NCI-H510A (cell line): ENCODE data around the gene C15orf39.
"Not testable (repeated sequence)": the region's sequence is repeated elsewhere in the genome, so short reads cannot be mapped to it uniquely, and the experiment has no call there.

Experiments
- DNase-seq: peaks from one replicate; lab custom pipeline; 2025; lab: John Stamatoyannopoulos, UW

C15orf39 gene

DNA sequence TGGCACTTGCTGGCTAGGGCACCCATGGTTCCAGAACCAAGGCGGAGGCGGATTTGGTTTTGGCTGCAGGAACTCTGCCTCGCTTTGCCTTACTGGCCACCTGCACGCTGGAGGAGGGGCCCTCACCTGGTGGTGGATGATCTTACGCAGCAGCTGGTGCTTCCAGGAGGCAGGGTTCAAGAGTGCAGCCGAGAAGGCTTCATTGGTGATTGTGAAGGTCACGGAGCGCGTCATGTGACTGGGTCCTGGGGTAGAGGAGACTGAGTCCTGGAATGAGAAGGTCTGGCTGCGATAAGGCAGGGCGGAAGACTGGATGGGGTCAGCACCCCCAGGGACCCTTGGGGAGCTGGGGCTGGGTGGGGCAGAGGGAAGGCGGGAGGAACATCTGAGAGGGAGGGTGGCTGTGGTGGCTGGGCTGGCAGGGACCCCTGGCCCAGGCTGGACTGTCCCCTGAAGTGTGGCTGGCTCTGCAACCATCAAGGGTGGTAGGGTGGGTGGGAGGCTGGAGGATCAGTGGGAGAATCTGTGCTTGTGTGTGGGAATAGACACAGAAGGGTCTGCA is 30.7 kb downstream of the C15orf39 start:
- no peak for DNase-seq

DNA sequence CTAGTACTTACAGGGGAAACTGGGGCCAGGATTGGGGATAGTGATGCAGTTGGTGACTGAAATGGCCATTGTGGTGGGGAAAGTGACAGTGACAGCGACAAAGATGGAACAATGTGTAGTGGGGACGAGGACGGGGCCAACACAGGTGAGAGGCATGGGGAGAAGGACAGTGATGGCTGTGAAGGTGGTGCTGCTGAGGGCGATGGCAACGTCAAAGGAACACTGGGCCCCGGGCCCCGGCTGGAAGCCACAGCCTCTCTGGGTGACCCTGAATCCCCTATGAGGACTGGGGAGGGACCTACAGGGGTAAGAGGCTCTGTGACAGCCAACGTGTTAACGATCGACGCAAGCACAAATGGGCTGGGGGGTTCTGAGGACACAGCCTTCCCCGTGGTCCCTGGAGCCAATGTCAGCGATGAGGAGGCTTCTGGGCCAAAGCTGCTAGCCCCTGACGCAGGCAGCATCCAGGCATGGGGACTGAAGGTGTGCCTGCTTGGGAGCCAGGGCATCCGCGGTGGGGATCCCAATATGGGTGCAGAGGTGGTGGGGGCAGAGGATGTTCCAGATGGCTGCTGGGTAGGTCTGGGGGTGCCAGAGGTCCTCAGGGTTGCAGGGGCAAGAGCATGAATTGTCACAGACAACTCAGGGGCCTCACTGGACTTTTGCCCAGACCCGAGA is 31.3 kb downstream of the C15orf39 start:
- DNase-seq, result no peak

- DNase-seq, result no peak
Measured at GRCh38 chr15:75233504-75234190, 32.0 kb downstream of the C15orf39 start.

GRCh38 chr15:75234191-75234810 is 32.6 kb downstream of the C15orf39 start:
- no peak for DNase-seq

DNA sequence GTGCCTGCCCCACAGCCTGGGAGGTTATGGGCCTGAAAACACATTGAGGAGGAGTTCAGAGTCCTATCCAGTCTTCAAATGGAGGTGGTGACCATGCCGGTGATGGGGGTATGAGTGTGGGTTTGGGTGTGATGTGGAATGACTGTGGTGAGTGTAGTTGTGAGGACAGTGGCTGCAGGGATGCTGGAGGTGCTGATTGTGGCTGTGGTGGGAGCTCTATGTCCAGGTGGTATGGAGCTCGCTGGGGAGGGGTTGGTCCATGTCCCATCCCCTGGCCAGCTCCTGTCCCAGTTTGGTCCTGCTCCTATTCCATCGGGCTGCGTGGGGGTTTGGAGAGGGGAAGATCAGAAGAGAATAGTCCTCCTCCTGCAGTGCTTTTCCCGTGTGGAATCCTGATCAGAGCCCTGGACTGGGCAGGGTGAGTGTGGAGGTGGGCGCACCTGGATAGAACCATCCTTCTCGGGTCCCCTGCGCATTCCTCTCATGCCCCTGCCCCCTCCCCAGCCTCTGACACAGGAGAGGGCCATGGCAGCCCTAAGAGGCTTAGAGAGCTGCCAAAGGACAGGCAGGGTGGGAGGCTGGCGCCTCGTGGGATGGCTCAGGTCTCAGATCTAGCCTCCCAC is 33.5 kb downstream of the C15orf39 start:
- DNase-seq, result no peak

GRCh38 chr15:75235760-75236729 is 34.4 kb downstream of the C15orf39 start:
- DNase-seq, result no peak

- DNase-seq, result no peak
Measured at GRCh38 chr15:75237316-75237982, 35.8 kb downstream of the C15orf39 start.

DNA sequence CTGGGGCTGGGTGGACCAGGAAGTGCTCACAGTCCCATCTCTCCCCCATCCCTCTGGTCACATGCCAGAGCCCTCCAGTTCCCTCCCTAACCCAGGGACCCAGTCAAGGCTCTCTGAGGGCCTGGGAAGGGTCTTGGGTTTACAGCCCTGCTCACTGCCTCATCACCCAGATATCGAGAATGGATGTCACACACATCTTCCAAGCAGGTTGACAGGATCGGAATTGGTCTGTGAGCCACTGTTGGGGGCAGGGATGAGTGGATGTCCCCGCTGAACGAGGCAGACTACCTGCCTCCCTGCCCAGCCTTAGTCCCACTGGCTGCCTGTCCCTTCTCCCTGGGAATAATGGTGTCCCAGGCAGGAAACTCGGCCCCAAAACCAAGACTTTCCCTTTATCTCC is 36.5 kb downstream of the C15orf39 start:
- DNase-seq, result no peak

DNA sequence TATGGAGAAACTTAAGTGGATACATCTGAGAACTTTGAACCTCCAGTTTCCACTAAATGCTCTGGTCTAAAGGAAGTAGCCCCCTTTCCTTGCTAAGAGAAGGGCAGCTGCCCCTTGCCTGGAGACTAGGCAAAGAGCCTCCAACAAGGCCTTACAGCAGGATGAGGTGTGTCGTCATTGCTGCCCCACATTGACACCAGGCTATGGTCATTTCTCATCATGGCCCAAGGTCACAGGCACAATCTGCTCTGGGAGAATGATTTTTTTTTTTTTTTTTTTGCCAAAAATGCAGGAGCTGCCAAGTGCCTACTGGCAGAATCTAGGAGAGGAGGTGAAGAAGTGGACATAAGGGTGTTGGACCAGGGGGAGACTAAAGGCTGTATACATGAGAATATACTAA is 44.1 kb downstream of the C15orf39 start:
- DNase-seq, result not testable (repeated sequence)

DNA sequence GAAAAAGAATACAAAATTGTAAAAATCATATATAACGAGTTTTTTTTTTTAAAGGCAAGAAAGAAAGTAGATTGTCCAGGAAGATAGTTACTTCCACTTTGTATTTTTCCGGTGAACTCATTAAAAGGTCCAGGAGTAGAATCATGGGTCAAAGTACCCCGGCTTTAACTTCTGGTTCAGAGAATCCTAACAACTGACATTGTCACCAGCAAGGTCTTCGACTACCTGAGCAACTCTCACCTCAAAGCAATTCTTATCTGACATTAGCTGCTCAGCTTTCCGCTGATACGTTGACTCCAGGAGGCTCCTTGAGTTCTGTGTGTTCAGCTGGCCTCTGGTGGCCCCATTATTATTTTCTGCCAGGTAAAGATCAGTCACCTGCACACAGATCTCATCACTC is 47.3 kb downstream of the C15orf39 start:
- DNase-seq, result peak; percentile 14

- no peak for DNase-seq
Measured at GRCh38 chr15:75249726-75250125, 48.0 kb downstream of the C15orf39 start.

DNA sequence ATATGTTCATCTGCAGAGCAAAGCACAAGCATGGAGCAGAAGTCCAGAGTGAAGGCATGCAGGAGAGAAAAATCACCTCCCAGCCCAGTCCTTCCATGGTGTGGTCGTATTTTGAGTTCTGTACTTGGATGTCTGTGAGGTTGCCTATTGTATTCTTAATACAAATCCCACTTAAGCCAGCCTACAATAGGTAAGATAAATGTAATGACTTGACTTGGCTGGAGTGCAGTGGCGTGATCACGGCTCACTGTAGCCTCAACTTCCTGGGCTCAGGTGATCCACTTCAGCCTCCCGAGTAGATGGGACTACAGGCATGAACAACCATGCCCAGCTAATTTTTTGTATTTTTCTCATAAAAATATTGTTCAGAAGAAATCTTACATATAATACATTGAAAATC is 49.7 kb downstream of the C15orf39 start:
- not testable (repeated sequence) for DNase-seq

- not testable (repeated sequence) for DNase-seq
Measured at GRCh38 chr15:75252285-75252684, 50.6 kb downstream of the C15orf39 start.

DNA sequence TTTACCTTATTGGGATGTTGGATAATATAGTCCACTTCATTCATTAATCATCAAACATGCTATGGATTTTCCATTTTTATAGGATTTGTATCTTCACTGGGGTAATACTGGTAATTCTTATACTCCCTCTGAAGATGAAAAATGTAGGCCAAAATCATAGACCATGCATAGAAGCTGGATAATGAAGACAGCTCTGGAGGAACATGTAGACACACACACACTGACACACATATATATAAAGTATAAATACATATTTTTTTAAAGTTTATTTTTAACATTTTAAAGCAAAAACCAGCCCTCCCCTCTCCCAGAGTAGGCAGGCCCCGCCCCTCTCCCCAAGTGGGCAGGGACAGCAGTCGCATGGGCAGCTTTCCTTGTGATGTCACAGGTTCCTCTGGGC is 56.4 kb downstream of the C15orf39 start, which contains the start of gene GOLGA6C:
Gene GOLGA6C (plus strand): TSS at position 301 of the 400 bp plus-strand sequence. CDS start 265 bp downstream, outside the sequence.
- not testable (repeated sequence) for DNase-seq

GRCh38 chr15:75258620-75259343 is 57.1 kb downstream of the C15orf39 start:
- DNase-seq, result not testable (repeated sequence)

- not testable (repeated sequence) for DNase-seq
Measured at GRCh38 chr15:75259873-75260272, 58.2 kb downstream of the C15orf39 start.
